OCI-LY7 (cell line): Measurements from ENCODE around the gene PEX14.

Source experiments
- EZH2phosphoT487 ChIP-seq: fragments of 200-600 bp; sonication (generic); IDR thresholded peaks from 2 replicates; pipeline ENCODE4 v1.6.1; 2018; ENCODE audit warnings: low read depth, borderline replicate concordance, mild to moderate bottlenecking, mixed run types, antibody characterized with exemption, low read length, moderate library complexity, mixed read lengths
- TF ChIP-seq, protein P1 (sequence below): fragments of 200-600 bp; sonication (generic); conservative IDR thresholded peaks from 2 replicates; pipeline ENCODE4 v1.5.1; 2014; ENCODE audit warnings: mild to moderate bottlenecking, antibody characterized with exemption, low read length, moderate library complexity, mixed read lengths

DNA sequence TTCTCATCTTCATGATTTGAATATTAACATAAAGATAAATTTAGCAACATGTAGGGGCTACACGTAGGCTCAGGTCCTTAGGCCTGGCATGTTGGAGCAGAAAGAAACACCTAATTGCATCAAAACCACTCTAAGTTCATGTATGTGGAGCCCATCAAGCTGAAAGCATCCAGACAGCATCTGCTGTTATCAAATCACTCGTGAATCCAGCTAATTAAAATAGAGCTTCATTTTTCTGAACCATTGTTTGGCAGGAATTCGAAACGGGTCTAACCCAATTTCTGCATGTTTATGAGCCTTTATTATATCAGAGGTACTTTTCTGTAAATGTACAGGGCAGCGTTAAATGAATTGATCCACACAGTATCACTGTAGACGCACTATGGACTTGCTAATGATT lies 45.7 kb downstream of the PEX14 start:
- TF ChIP-seq, protein P1, sequence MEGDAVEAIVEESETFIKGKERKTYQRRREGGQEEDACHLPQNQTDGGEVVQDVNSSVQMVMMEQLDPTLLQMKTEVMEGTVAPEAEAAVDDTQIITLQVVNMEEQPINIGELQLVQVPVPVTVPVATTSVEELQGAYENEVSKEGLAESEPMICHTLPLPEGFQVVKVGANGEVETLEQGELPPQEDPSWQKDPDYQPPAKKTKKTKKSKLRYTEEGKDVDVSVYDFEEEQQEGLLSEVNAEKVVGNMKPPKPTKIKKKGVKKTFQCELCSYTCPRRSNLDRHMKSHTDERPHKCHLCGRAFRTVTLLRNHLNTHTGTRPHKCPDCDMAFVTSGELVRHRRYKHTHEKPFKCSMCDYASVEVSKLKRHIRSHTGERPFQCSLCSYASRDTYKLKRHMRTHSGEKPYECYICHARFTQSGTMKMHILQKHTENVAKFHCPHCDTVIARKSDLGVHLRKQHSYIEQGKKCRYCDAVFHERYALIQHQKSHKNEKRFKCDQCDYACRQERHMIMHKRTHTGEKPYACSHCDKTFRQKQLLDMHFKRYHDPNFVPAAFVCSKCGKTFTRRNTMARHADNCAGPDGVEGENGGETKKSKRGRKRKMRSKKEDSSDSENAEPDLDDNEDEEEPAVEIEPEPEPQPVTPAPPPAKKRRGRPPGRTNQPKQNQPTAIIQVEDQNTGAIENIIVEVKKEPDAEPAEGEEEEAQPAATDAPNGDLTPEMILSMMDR, result no peak
- no peak for TF ChIP-seq EZH2phosphoT487
